ENCODE data around the gene ZMIZ2.

ZMIZ2 gene

GRCh38 chr7:44750921-44751571, 2.4 kb downstream of the ZMIZ2 start:
- H3F3A ChIP-seq (ENCODE audit: insufficient read depth): peaks cover 17% of the 10 kb centered on the region
- TF ChIP-seq CTCF (IDR thresholded peaks at IDR 0.05; ENCODE audit: insufficient read depth, low read length, poor library complexity, severe bottlenecking): no peak
- no peak for TF ChIP-seq EZH2phosphoT487 (conservative IDR thresholded peaks at IDR 0.05; ENCODE audit: low read length)
- H3K4me3 ChIP-seq (ENCODE audit: insufficient read depth, low read length, poor library complexity, severe bottlenecking): no peak overlapping the region
- no peaks in the 10 kb centered on the region for H3K27me3 ChIP-seq (ENCODE audit: low read length)
- no peaks in the 10 kb centered on the region for H3K9me2 ChIP-seq (replicated peaks; ENCODE audit: insufficient read depth, low read length)
- peaks cover 3% of the 10 kb centered on the region; the same call in 1 of the 2 replicates for H4K20me1 ChIP-seq (ENCODE audit: low read depth, low read length)
- no peaks in the 10 kb centered on the region; the same call in 1 of the 2 replicates for H3K79me2 ChIP-seq (ENCODE audit: insufficient read depth, low read length)
- no peak overlapping the region for H2AFZ ChIP-seq (ENCODE audit: low read depth, low read length, severe bottlenecking)
- no peaks in the 10 kb centered on the region for H3K9me3 ChIP-seq (ENCODE audit: insufficient read depth, low read length)
- no peak overlapping the region for H3K9ac ChIP-seq (ENCODE audit: low read length)
- no peak overlapping the region for H3K4me2 ChIP-seq (ENCODE audit: low read depth, low read length, poor library complexity, severe bottlenecking)
- H3K27ac ChIP-seq (ENCODE audit: low read depth, low read length): no peak overlapping the region
- no peaks in the 10 kb centered on the region for H3K36me3 ChIP-seq (ENCODE audit: low read length)

- Histone ChIP-seq H3K79me2 (ENCODE audit: insufficient read depth, low read length) (no peaks in the 10 kb centered on the region; the same call in 1 of the 2 replicates), H3K9me3 (ENCODE audit: insufficient read depth, low read length) (no peaks in the 10 kb centered on the region), H3K4me2 (ENCODE audit: low read depth, low read length, poor library complexity, severe bottlenecking) (no peak overlapping the region), H3K9me2 (replicated peaks; ENCODE audit: insufficient read depth, low read length) (no peaks in the 10 kb centered on the region), H3K9ac (ENCODE audit: low read length) (no peak overlapping the region), H3F3A (ENCODE audit: insufficient read depth) (peaks cover 13% of the 10 kb centered on the region), H3K36me3 (ENCODE audit: low read length) (no peaks in the 10 kb centered on the region), H4K20me1 (ENCODE audit: low read depth, low read length) (peaks cover 3% of the 10 kb centered on the region; the same call in 1 of the 2 replicates), H3K27me3 (ENCODE audit: low read length) (no peaks in the 10 kb centered on the region), H3K27ac (ENCODE audit: low read depth, low read length) (no peak overlapping the region), H3K4me3 (ENCODE audit: insufficient read depth, low read length, poor library complexity, severe bottlenecking) (no peak overlapping the region), H2AFZ (ENCODE audit: low read depth, low read length, severe bottlenecking) (no peak overlapping the region)
- TF ChIP-seq CTCF (IDR thresholded peaks at IDR 0.05; ENCODE audit: insufficient read depth, low read length, poor library complexity, severe bottlenecking): no peak
- TF ChIP-seq EZH2phosphoT487 (conservative IDR thresholded peaks at IDR 0.05; ENCODE audit: low read length): no peak
These were observed 4.2 kb downstream of the ZMIZ2 start for GRCh38 chr7:44752822-44753221.

DNA sequence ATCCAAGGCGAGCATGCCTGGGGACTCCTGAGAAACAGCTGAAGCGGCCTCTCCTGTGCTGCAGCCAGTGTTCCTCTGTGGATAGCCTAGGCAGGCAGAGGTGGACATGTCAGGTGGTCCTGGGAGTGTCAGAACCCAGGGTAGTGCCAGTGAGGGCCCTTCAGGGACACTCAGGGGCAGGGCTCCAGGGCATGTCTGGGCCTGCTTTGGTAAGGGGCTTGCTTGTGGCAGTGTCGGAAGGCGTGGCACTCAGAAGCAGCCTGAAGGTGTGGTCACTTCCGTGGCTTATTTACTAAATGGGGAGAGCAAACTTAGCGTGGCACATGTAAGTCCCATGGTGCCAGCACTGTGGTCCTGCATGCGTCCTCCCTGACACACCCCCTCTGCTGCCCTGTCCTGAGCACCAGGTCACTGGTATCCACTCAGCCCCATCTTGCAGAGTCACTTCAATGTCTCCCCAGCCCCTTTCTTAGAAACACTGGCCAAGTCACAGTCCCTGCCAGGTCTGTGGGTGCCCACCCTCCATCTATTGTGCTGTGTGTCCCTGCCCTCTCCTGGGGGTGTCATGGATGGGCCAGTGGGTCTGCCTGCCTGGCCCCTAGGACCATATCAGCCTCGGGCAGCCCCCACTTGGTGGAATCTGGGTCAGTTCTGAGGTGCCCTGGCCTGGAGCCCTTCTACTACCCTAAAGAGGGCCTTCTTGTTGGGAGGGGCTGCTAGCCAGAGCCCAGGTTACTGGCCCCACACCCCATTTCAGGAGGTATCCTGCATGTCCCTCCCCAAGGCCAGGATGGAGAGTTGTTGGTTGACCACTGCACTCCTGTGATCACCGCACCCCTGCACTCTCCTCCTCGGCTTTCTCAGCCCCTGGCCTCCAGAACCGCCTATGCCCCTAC, 6.4 kb downstream of the ZMIZ2 start:
- no peak overlapping the region for H3K4me2 ChIP-seq (ENCODE audit: low read depth, low read length, poor library complexity, severe bottlenecking)
- peaks cover 4% of the 10 kb centered on the region; the same call in 1 of the 2 replicates for H3F3A ChIP-seq (ENCODE audit: insufficient read depth)
- no peak overlapping the region for H3K27ac ChIP-seq (ENCODE audit: low read depth, low read length)
- no peaks in the 10 kb centered on the region for H3K9me2 ChIP-seq (replicated peaks; ENCODE audit: insufficient read depth, low read length)
- H3K27me3 ChIP-seq (ENCODE audit: low read length): no peaks in the 10 kb centered on the region
- H4K20me1 ChIP-seq (ENCODE audit: low read depth, low read length): peaks cover 3% of the 10 kb centered on the region; the same call in 1 of the 2 replicates
- H3K79me2 ChIP-seq (ENCODE audit: insufficient read depth, low read length): no peaks in the 10 kb centered on the region; the same call in 1 of the 2 replicates
- no peaks in the 10 kb centered on the region for H3K9me3 ChIP-seq (ENCODE audit: insufficient read depth, low read length)
- no peaks in the 10 kb centered on the region for H3K36me3 ChIP-seq (ENCODE audit: low read length)
- no peak overlapping the region for H2AFZ ChIP-seq (ENCODE audit: low read depth, low read length, severe bottlenecking)
- no peak for TF ChIP-seq EZH2phosphoT487 (conservative IDR thresholded peaks at IDR 0.05; ENCODE audit: low read length)
- no peak for TF ChIP-seq CTCF (IDR thresholded peaks at IDR 0.05; ENCODE audit: insufficient read depth, low read length, poor library complexity, severe bottlenecking)
- no peak overlapping the region for H3K4me3 ChIP-seq (ENCODE audit: insufficient read depth, low read length, poor library complexity, severe bottlenecking)
- no peak overlapping the region for H3K9ac ChIP-seq (ENCODE audit: low read length)

Measured in SU-DHL-6 (cell line).